Heart left ventricle (tissue), 16 donors: Measurements from ENCODE around the gene SFT2D1. TPM values are rescaled to one million over a fixed set of nuclear protein-coding genes. Genes with fewer than 3 reads are reported as not detected.

ENCODE experiments used
- ATAC-seq, 4 donors: fragments of 200-7000 bp; cut with Tn5 transposase; one replicate each; pipeline ENCODE4 v1.9.1; 2020 to 2022; ENCODE audit warnings: moderate library complexity in 4 of 4, mild to moderate bottlenecking in 3 of 4, moderate number of reproducible peaks in 1 of 4
- DNase-seq, 5 donors: peaks; one replicate each; pipeline ENCODE4 v3.0.0-alpha.2; 2020
- H3K27ac ChIP-seq, 12 donors: fragments of 200-600 bp; sonication (generic) in 4 of 12; one replicate each; pipeline versions ENCODE4 v1.5.0 to v1.8.0; 2016 to 2022; ENCODE audit warnings: mild to moderate bottlenecking in 2 of 12
- H3K27me3 ChIP-seq, 9 donors: fragments of 200-600 bp; sonication (generic) in 2 of 9; one replicate each; pipeline versions ENCODE4 v1.5.1 to v1.8.0; 2016 to 2022; ENCODE audit warnings: mild to moderate bottlenecking in 3 of 9
- H3K36me3 ChIP-seq, 9 donors: fragments of 200-600 bp; sonication (generic) in 2 of 9; one replicate each; pipeline versions ENCODE4 v1.5.0 to v1.8.0; 2018 to 2022; ENCODE audit warnings: mild to moderate bottlenecking in 2 of 9
- H3K4me1 ChIP-seq, 12 donors: fragments of 200-600 bp; sonication (generic) in 4 of 12; one replicate each; pipeline versions ENCODE4 v1.5.0 to v1.8.0; 2016 to 2022; ENCODE audit warnings: mild to moderate bottlenecking in 3 of 12
- H3K4me3 ChIP-seq, 12 donors: fragments of 200-600 bp; sonication (generic) in 4 of 12; one replicate each; pipeline versions ENCODE4 v1.5.0 to v1.8.0; 2017 to 2022; ENCODE audit warnings: mild to moderate bottlenecking in 9 of 12, moderate library complexity in 4 of 12
- H3K9me3 ChIP-seq, 12 donors: fragments of 200-600 bp; sonication (generic) in 4 of 12; one replicate each; pipeline versions ENCODE4 v1.5.0 to v1.8.0; 2016 to 2022; ENCODE audit warnings: mild to moderate bottlenecking in 1 of 12
- CTCF ChIP-seq, 12 donors: fragments of 200-600 bp; sonication (generic) in 4 of 12; IDR thresholded peaks; one replicate each; pipeline versions ENCODE4 v1.5.0 to v1.8.0; 2018 to 2022; ENCODE audit warnings: antibody characterized with exemption in 12 of 12, mild to moderate bottlenecking in 5 of 12
- POLR2A ChIP-seq, 2 donors: fragments of 450-650 bp; IDR thresholded peaks; one replicate each; pipeline ENCODE4 v1.6.1; 2017; ENCODE audit warnings: antibody characterized with exemption in 2 of 2, mild to moderate bottlenecking in 2 of 2, moderate library complexity in 2 of 2
- WGBS, 4 donors: extraction: QIAGEN DNeasy Blood & Tissue Kit in 2 of 4; methylation state at CpG; one replicate each; pipeline versions ENCODE4 v1.1.5 to v1.1.7; 2013 to 2018; 5-methylcytosine and 5-hydroxymethylcytosine counted together
- intact Hi-C, 10 donors: fragments of 100-400 bp; cut with DNase I; formaldehyde crosslinking; loops; one replicate each; pipeline versions ENCODE4 v1.11.1 to v1.14.2; 2022
- polyA plus RNA-seq, 2 donors: library from polyadenylated mRNA; stranded (reverse); fragments of 200-250 nt; gene quantifications; one replicate each; pipeline ENCODE4 v1.2.3, GENCODE V29; 2013
- total RNA-seq, 9 donors: library from RNA; depleted of rRNA in 2 of 9; stranded (reverse); fragments of >200 nt in 2 of 9; fragmentation: NEBNext Ultra II Directional in 3 of 9; extraction: Animal tissue kit (Norgen Biotek cat#: 25700) in 3 of 9; gene quantifications; one replicate each; pipeline versions ENCODE4 v1.1.0 to v1.2.4, GENCODE V29; 2016 to 2023
- donor health status: ischemic (EF 13 %, LVEDD 7.1; RV severe dilation, severe dysfunction).
- donor health status: healthy with polysubstance abuse.
- donor health status: DM: no; HTN: yes; CAD: no.
- donor health status: DM: no; HTN: no; CAD: no.
- donor health status: ischemic (EF 25% LVEDD 6.9; RV normal size, moderate dysfunction).
- donor health status: ischemic (EF 25% LVEDD 5.7; RV mildly dilated, moderate dysfunction).
- donor health status: healthy.
- donor health status: DM: yes; HTN: yes; CAD: no.
- donor health status: ischemic (EF 35%, LVEDD 5.7; RV mildly dilated, moderate dysfunction).
- donor health status: nonischemic (EF 11% LVEDD 7.7; RV severe dilation, severe dysfunction).
- donor health status: DM: yes; HTN: yes; CAD: no.
- donor health status: PGD.
- donor health status: ischemic (EF 29% LVEDD 5.4; RV normal size, mild dysfunction).
- donor health status: nonischemic (EF 23%, LVEDD 6.1; RV moderate dilation, normal function).

Gene SFT2D1
- total and polyA plus RNA-seq, 11 donors, result 16.8 to 41.5 (median 22.2) TPM

GRCh38 chr6:166354143-166354542 lies 11.8 kb upstream of the SFT2D1 start:
- ATAC-seq (no peak), DNase-seq (no peak)
- 86 to 91% (median 90%) methylated on average over 4 of the region's 4 CpGs for WGBS, 4 donors
- peaks cover 0 to 16% (median 0%) of the 10 kb centered on the region in 12 donors for H3K9me3 ChIP-seq
- no peaks in the 10 kb centered on the region for H3K4me1 ChIP-seq
- H3K4me3 ChIP-seq, result no peak overlapping the region
- H3K27me3 ChIP-seq, result no peaks in the 10 kb centered on the region
- TF ChIP-seq POLR2A (IDR thresholded peaks at IDR 0.05) (no peak), CTCF (IDR thresholded peaks at IDR 0.05) (no peak)
- no peaks in the 10 kb centered on the region for H3K36me3 ChIP-seq
- H3K27ac ChIP-seq, result no peak overlapping the region
- intact Hi-C loops, result no loop called here

- ATAC-seq, result no peak
- intact Hi-C loops, result no loop called here
- no peaks in the 10 kb centered on the region for H3K36me3 ChIP-seq
- H3K4me3 ChIP-seq, result no peak overlapping the region
- no peaks in the 10 kb centered on the region for H3K27me3 ChIP-seq
- WGBS, 4 donors, result 51 to 71% (median 61%) methylated on average over 1 of the region's 1 CpG
- no peak for DNase-seq
- H3K4me1 ChIP-seq, result no peaks in the 10 kb centered on the region
- H3K9me3 ChIP-seq, result peaks cover 0 to 16% (median 0%) of the 10 kb centered on the region in 12 donors
- no peak for TF ChIP-seq POLR2A (IDR thresholded peaks at IDR 0.05)
- TF ChIP-seq CTCF (IDR thresholded peaks at IDR 0.05), result no peak
- no peak overlapping the region for H3K27ac ChIP-seq
These were observed 11.2 kb upstream of the SFT2D1 start for GRCh38 chr6:166353507-166353906.

GRCh38 chr6:166352923-166353322 lies 10.6 kb upstream of the SFT2D1 start:
- no peaks in the 10 kb centered on the region for H3K4me1 ChIP-seq
- H3K4me3 ChIP-seq, result no peak overlapping the region
- peaks cover 0 to 16% (median 0%) of the 10 kb centered on the region in 12 donors for H3K9me3 ChIP-seq
- ATAC-seq (no peak), DNase-seq (no peak)
- no peaks in the 10 kb centered on the region for H3K27me3 ChIP-seq
- intact Hi-C loops, result no loop called here
- H3K27ac ChIP-seq, result no peak overlapping the region
- H3K36me3 ChIP-seq, result no peaks in the 10 kb centered on the region
- TF ChIP-seq POLR2A (IDR thresholded peaks at IDR 0.05) (no peak), CTCF (IDR thresholded peaks at IDR 0.05) (no peak)

GRCh38 chr6:166351715-166352285 lies 9.5 kb upstream of the SFT2D1 start:
- Histone ChIP-seq H3K27me3 (no peaks in the 10 kb centered on the region), H3K27ac (peak overlapping the region in 3 of 12 donors; percentile 23 to 43 (median 25)), H3K36me3 (no peaks in the 10 kb centered on the region), H3K4me3 (peak overlapping the region in 3 of 12 donors; percentile 2 to 21 (median 6)), H3K9me3 (peaks cover 0 to 16% (median 0%) of the 10 kb centered on the region in 12 donors), H3K4me1 (peaks cover 0 to under 1% (median 0%) of the 10 kb centered on the region in 12 donors)
- peak in 3 of 4 donors; percentile 60 to 90 (median 71) for ATAC-seq
- no peak for DNase-seq
- WGBS, 4 donors, result 20 to 33% (median 27%) methylated on average over 4 of the region's 4 CpGs
- TF ChIP-seq CTCF (IDR thresholded peaks at IDR 0.05) (no peak), POLR2A (IDR thresholded peaks at IDR 0.05) (no peak)
- intact Hi-C loops, result no loop called here
